ENCODE data around the gene GH2.

GH2 gene

DNA sequence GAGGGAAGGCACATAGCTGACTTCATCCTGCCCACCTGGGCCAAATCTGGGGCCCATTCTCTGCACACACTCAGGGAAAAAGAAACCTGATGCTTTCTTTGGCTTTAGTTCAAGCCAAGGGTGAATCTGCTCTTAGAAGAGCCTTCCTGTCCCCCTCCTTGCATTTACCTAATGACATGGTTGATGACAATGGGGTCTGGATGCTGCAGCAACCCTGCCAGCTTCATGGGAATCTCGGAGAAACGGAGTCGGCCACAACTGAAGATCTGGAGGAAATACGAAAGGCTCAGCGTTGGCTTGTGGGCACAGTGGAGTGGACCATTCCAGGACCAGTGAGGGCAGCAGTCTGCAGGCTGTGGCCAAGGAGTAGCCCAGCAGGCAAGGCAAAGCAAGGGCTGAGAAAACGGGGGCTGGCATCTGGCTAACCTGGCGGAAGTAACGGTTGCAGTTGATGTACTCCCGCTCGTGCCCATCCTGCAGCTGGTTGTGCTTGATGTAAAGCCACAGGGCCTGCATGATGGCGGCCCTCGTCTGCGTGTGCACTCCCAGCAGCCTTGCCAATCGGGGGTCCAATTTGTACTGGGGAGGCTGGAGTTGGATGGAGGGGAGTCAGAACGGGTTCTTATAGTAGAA, 47.9 kb downstream of the GH2 start:
- DNase-seq (ENCODE audit: extremely low spot score) = no peak
- ChIA-PET CTCF (interaction anchor here (1.0 to 3.6 kb wide), 12 partner anchors 9 to 208 kb away, joined by 3 to 15 read pairs (median 6); partner anchors contain the start of genes CCDC47, DDX42 and SMARCD2), POLR2A (interaction anchor here (0.5 to 1.1 kb wide), 2 partner anchors 94 to 137 kb away, joined by 3 read pairs; no protein-coding TSS in a partner anchor)
- TF ChIP-seq, protein P1, sequence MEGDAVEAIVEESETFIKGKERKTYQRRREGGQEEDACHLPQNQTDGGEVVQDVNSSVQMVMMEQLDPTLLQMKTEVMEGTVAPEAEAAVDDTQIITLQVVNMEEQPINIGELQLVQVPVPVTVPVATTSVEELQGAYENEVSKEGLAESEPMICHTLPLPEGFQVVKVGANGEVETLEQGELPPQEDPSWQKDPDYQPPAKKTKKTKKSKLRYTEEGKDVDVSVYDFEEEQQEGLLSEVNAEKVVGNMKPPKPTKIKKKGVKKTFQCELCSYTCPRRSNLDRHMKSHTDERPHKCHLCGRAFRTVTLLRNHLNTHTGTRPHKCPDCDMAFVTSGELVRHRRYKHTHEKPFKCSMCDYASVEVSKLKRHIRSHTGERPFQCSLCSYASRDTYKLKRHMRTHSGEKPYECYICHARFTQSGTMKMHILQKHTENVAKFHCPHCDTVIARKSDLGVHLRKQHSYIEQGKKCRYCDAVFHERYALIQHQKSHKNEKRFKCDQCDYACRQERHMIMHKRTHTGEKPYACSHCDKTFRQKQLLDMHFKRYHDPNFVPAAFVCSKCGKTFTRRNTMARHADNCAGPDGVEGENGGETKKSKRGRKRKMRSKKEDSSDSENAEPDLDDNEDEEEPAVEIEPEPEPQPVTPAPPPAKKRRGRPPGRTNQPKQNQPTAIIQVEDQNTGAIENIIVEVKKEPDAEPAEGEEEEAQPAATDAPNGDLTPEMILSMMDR (IDR thresholded peaks at IDR 0.05; ENCODE audit: control extremely low read depth, extremely low read depth, low read depth, missing control alignments) = no peak

DNA sequence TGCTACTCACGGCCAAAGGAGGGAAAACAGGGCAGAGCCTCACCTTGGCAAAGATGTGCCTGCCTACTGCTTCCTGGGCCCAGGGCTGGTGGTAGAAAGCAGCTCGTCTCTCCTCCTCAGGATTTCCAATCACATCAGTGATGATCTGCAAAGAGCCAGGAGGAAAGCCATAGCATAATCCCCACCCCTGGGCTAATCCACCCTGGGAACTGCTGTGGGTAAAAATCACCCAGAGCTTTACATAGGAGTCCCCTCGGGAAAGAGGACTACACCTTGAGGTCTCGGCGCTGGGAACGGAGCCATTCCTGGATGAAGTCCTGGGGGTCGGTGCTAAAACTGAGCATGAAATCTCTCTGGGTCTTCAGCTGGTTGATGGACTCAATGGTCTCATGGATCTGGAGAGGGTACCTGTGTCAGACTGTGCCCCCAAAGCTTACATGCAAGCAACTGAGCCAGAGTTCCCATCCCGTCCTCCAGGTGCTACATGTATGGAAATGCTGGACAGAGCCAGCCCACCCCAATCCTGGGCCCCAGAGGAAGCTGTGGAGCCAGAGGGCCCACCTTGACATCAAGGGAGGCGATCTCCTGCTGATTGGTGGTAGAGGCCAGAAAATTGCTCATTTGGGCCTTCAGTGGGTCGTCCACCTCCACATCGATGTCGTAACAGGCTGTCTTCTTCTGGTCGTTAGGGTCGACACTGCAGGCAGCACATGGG, 48.6 kb downstream of the GH2 start:
- no peak for DNase-seq (ENCODE audit: extremely low spot score)
- ChIA-PET CTCF (interaction anchor here (0.9 to 3.6 kb wide), 6 partner anchors 9 to 83 kb away, joined by 3 to 15 read pairs (median 4); no protein-coding TSS in a partner anchor), POLR2A (interaction anchor here (0.5 to 1.1 kb wide), 2 partner anchors 93 to 137 kb away, joined by 3 read pairs; no protein-coding TSS in a partner anchor)
- TF ChIP-seq, protein P1 (IDR thresholded peaks at IDR 0.05; ENCODE audit: control extremely low read depth, extremely low read depth, low read depth, missing control alignments) = no peak

DNA sequence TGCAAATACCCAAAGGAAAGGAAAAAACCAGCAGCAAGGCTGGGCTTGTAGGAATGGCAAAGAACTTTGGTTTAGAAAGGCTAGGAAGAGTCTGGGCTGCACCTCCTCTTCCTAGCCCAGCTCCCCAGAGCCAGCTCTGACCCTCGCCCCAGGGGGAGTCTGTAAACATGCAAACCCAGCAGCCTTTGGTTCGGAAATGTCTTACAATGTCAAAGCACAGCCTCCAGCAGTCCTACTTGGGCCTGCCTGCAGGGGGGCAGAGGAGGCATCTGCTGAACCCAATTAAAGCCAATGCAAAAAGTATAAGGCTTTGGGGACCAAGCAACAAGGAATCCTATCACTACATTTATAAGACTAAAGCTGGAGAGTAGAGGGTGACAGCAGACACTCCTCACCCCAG, 49.3 kb downstream of the GH2 start:
- DNase-seq (ENCODE audit: extremely low spot score) = no peak
- TF ChIP-seq, protein P1 (IDR thresholded peaks at IDR 0.05; ENCODE audit: control extremely low read depth, extremely low read depth, low read depth, missing control alignments) = no peak
- POLR2A ChIA-PET = interaction anchor here (1.1 to 1.4 kb wide), 2 partner anchors 11 to 136 kb away, joined by 3 to 5 read pairs; partner anchors contain the start of gene SMARCD2
- CTCF ChIA-PET = interaction anchor here (0.9 to 3.6 kb wide), 4 partner anchors 8 to 16 kb away, joined by 3 to 15 read pairs (median 8); no protein-coding TSS in a partner anchor

DNA sequence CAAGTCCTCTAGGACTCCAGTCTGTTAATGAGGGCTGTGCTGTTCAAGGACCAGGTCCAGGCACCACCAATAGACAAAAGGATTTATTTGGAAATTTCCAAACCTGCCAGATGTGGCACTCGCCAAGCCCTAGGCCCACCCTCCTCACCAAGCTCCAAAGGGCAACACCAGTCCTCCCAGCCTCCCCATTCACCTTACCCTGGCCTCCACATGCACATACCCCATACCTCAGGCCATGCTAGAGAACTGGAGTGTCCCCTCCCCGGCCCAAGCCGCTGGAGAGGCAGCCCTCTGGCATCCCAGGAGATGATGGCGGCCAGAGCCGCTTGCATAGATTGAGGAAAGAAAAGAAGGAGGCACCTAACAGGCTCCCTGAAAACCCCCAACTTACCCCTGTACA, 49.7 kb downstream of the GH2 start:
- CTCF ChIA-PET = interaction anchor here (1.0 to 3.6 kb wide), 6 partner anchors 8 to 29 kb away, joined by 3 to 15 read pairs (median 4); partner anchors contain the start of gene SMARCD2
- TF ChIP-seq, protein P1 (IDR thresholded peaks at IDR 0.05; ENCODE audit: control extremely low read depth, extremely low read depth, low read depth, missing control alignments) = no peak
- POLR2A ChIA-PET = interaction anchor here (1.4 kb wide), 1 partner anchor 11 kb away, joined by 5 read pairs; the partner anchor contains the start of gene SMARCD2

DNA sequence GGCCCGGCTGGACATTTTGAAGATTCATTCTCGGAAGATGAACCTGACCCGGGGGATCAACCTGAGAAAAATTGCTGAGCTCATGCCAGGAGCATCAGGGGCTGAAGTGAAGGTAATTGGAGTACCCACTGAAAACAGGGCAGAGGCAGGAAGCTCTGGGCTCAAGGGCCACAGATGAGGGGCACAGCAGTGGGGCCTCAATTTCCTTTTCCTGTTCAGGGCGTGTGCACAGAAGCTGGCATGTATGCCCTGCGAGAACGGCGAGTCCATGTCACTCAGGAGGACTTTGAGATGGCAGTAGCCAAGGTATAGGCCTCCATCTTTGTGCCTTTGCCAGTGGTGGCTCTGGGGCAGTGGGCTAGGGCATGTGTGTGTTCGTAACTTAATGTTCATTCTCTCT, 50.2 kb downstream of the GH2 start:
- TF ChIP-seq, protein P1 (IDR thresholded peaks at IDR 0.05; ENCODE audit: control extremely low read depth, extremely low read depth, low read depth, missing control alignments) = no peak
- DNase-seq (ENCODE audit: extremely low spot score) = no peak
- POLR2A ChIA-PET = interaction anchor here (1.4 kb wide), 1 partner anchor 12 kb away, joined by 5 read pairs; the partner anchor contains the start of gene SMARCD2
- CTCF ChIA-PET = interaction anchor here (1.0 to 3.8 kb wide), 6 partner anchors 9 to 57 kb away, joined by 3 to 12 read pairs (median 4); partner anchors contain the start of genes CCDC47, DDX42 and SMARCD2

More for the DNA sequence above, 49.7 kb downstream of the GH2 start:
- DNase-seq (ENCODE audit: extremely low spot score) = no peak

DNA sequence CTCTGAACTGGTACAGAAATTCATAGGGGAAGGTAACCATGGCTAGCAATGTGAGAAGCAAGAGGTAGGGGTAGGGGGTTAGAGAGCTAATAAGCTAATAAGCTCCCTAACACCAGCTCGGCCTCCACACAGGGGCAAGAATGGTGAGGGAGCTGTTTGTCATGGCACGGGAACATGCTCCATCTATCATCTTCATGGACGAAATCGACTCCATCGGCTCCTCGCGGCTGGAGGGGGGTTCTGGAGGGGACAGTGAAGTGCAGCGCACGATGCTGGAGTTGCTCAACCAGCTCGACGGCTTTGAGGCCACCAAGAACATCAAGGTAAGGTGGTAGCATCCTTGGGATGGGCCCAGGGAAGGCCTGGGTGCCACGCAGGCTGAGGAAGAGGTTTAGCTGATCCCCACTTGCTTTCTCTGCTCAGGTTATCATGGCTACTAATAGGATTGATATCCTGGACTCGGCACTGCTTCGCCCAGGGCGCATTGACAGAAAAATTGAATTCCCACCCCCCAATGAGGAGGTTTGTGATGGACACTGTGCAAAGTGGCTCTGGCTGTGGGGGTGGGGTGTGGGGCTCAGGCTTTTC, 50.7 kb downstream of the GH2 start:
- TF ChIP-seq, protein P1 (IDR thresholded peaks at IDR 0.05; ENCODE audit: control extremely low read depth, extremely low read depth, low read depth, missing control alignments) = no peak
- POLR2A ChIA-PET = interaction anchor here (0.9 to 1.4 kb wide), 2 partner anchors 8 to 12 kb away, joined by 3 to 5 read pairs; partner anchors contain the start of gene SMARCD2
- no peak for DNase-seq (ENCODE audit: extremely low spot score)
- CTCF ChIA-PET = interaction anchor here (1.0 to 3.8 kb wide), 6 partner anchors 9 to 57 kb away, joined by 3 to 12 read pairs (median 4); partner anchors contain the start of genes CCDC47, DDX42 and SMARCD2
